ENCODE data around the gene PLEKHG4B. TPM values are rescaled to one million over a fixed set of nuclear protein-coding genes. Genes with fewer than 3 reads are reported as not detected.

Gene PLEKHG4B
- total RNA-seq, 1 experiment from 2014 or later: 0.02 TPM

- TF ChIP-seq RAD21 (IDR thresholded peaks at IDR 0.05; ENCODE audit: low read depth) (peak; percentile 71), SIN3A (IDR thresholded peaks at IDR 0.05; ENCODE audit: low read depth) (no peak)
- TF ChIP-seq, protein P1, sequence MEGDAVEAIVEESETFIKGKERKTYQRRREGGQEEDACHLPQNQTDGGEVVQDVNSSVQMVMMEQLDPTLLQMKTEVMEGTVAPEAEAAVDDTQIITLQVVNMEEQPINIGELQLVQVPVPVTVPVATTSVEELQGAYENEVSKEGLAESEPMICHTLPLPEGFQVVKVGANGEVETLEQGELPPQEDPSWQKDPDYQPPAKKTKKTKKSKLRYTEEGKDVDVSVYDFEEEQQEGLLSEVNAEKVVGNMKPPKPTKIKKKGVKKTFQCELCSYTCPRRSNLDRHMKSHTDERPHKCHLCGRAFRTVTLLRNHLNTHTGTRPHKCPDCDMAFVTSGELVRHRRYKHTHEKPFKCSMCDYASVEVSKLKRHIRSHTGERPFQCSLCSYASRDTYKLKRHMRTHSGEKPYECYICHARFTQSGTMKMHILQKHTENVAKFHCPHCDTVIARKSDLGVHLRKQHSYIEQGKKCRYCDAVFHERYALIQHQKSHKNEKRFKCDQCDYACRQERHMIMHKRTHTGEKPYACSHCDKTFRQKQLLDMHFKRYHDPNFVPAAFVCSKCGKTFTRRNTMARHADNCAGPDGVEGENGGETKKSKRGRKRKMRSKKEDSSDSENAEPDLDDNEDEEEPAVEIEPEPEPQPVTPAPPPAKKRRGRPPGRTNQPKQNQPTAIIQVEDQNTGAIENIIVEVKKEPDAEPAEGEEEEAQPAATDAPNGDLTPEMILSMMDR (IDR thresholded peaks at IDR 0.05 in 2 of 3, conservative IDR thresholded peaks at IDR 0.05 in 1 of 3; ENCODE audit: borderline replicate concordance in 1 of 3, insufficient read depth in 1 of 3, low read depth in 2 of 3, low read length in 2 of 3): peak; percentile 68 to 95 (median 76)
- Histone ChIP-seq H3K79me2 (ENCODE audit: insufficient read depth, low read length) (no peaks in the 10 kb centered on the region), H3K4me2 (ENCODE audit: low read length) (peak overlapping the region; percentile 52), H3K9me2 (ENCODE audit: insufficient read depth) (no peaks in the 10 kb centered on the region), H3K9me3 (ENCODE audit: control insufficient read depth in 1 of 2, insufficient read depth in 1 of 2, low read depth in 1 of 2, low read length in 2 of 2) (no peaks in the 10 kb centered on the region), H3K27ac (ENCODE audit: low read depth, low read length) (no peak overlapping the region; the same call in 1 of the 2 replicates), H4K20me1 (ENCODE audit: insufficient read depth) (no peaks in the 10 kb centered on the region), H3K9ac (ENCODE audit: low read length) (no peak overlapping the region), H3K36me3 (ENCODE audit: control insufficient read depth in 1 of 2, insufficient read depth in 2 of 2, low read length in 2 of 2) (no peaks in the 10 kb centered on the region), H3K4me1 (ENCODE audit: control insufficient read depth in 1 of 2, insufficient read depth in 2 of 2, low read length in 2 of 2) (peaks cover 5 to 10% of the 10 kb centered on the region in 2 experiments), H3K27me3 (ENCODE audit: insufficient read depth, low read length) (no peaks in the 10 kb centered on the region), H3K4me3 (replicated peaks in 1 of 2; ENCODE audit: low read depth in 1 of 2, low read length in 2 of 2) (no peak overlapping the region), H2AFZ (ENCODE audit: low read depth, low read length, poor library complexity, severe bottlenecking) (no peak overlapping the region)
- POLR2A ChIA-PET: interaction anchor here (0.7 to 1.1 kb wide), 2 partner anchors 29 to 142 kb away, joined by 3 read pairs; partner anchors contain the start of genes CCDC127 and SDHA
- DNase-seq (ENCODE audit: low read depth, low spot score) (peak; percentile 59), ATAC-seq (peak; percentile 98)
- BruUV-seq (replicated peaks): no TSS peak
- intact Hi-C loops (cut with micrococcal nuclease): no loop called here
- RAD21 ChIA-PET (ENCODE audit: low non-redundant PET in 1 of 2, low total read pairs in 2 of 2, uncharacterized antibody in 2 of 2, unreplicated experiment in 2 of 2): interaction anchor here (0.6 to 1.1 kb wide), 3 partner anchors 70 to 109 kb away, joined by 3 to 4 read pairs (median 3); partner anchors contain the start of gene PDCD6 (in 1 of the 2)
- CTCF ChIA-PET: interaction anchor here (0.7 to 1.3 kb wide), 10 partner anchors 8 to 242 kb away, joined by 3 to 6 read pairs (median 4); partner anchors contain the start of genes CCDC127, PDCD6 and SDHA
These were observed 96.8 kb downstream of the PLEKHG4B start for GRCh38 chr5:188488-189481.

- ChIA-PET RAD21 (ENCODE audit: low non-redundant PET in 1 of 2, low total read pairs in 2 of 2, uncharacterized antibody in 2 of 2, unreplicated experiment in 2 of 2) (no interaction called here), POLR2A (no interaction called here), CTCF (no interaction called here)
- H3K4me3 ChIP-seq (replicated peaks in 1 of 2; ENCODE audit: low read depth in 1 of 2, low read length in 2 of 2): no peak overlapping the region
- H3K79me2 ChIP-seq (ENCODE audit: insufficient read depth, low read length): no peaks in the 10 kb centered on the region
- no peak for ATAC-seq
- BruUV-seq (replicated peaks): no TSS peak
- H3K4me1 ChIP-seq (ENCODE audit: control insufficient read depth in 1 of 2, insufficient read depth in 2 of 2, low read length in 2 of 2): peaks cover 5 to 10% of the 10 kb centered on the region in 2 experiments
- no peaks in the 10 kb centered on the region for H4K20me1 ChIP-seq (ENCODE audit: insufficient read depth)
- no peak overlapping the region for H3K4me2 ChIP-seq (ENCODE audit: low read length)
- DNase-seq (ENCODE audit: low read depth, low spot score): no peak
- H3K9me3 ChIP-seq (ENCODE audit: control insufficient read depth in 1 of 2, insufficient read depth in 1 of 2, low read depth in 1 of 2, low read length in 2 of 2): no peaks in the 10 kb centered on the region
- no peaks in the 10 kb centered on the region for H3K9me2 ChIP-seq (ENCODE audit: insufficient read depth)
- H2AFZ ChIP-seq (ENCODE audit: low read depth, low read length, poor library complexity, severe bottlenecking): no peak overlapping the region
- no peaks in the 10 kb centered on the region for H3K36me3 ChIP-seq (ENCODE audit: control insufficient read depth in 1 of 2, insufficient read depth in 2 of 2, low read length in 2 of 2)
- no peak overlapping the region for H3K9ac ChIP-seq (ENCODE audit: low read length)
- no peak overlapping the region; the same call in 1 of the 2 replicates for H3K27ac ChIP-seq (ENCODE audit: low read depth, low read length)
- H3K27me3 ChIP-seq (ENCODE audit: insufficient read depth, low read length): no peaks in the 10 kb centered on the region
- intact Hi-C loops (cut with micrococcal nuclease): no loop called here
- TF ChIP-seq, protein P2, sequence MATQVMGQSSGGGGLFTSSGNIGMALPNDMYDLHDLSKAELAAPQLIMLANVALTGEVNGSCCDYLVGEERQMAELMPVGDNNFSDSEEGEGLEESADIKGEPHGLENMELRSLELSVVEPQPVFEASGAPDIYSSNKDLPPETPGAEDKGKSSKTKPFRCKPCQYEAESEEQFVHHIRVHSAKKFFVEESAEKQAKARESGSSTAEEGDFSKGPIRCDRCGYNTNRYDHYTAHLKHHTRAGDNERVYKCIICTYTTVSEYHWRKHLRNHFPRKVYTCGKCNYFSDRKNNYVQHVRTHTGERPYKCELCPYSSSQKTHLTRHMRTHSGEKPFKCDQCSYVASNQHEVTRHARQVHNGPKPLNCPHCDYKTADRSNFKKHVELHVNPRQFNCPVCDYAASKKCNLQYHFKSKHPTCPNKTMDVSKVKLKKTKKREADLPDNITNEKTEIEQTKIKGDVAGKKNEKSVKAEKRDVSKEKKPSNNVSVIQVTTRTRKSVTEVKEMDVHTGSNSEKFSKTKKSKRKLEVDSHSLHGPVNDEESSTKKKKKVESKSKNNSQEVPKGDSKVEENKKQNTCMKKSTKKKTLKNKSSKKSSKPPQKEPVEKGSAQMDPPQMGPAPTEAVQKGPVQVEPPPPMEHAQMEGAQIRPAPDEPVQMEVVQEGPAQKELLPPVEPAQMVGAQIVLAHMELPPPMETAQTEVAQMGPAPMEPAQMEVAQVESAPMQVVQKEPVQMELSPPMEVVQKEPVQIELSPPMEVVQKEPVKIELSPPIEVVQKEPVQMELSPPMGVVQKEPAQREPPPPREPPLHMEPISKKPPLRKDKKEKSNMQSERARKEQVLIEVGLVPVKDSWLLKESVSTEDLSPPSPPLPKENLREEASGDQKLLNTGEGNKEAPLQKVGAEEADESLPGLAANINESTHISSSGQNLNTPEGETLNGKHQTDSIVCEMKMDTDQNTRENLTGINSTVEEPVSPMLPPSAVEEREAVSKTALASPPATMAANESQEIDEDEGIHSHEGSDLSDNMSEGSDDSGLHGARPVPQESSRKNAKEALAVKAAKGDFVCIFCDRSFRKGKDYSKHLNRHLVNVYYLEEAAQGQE (IDR thresholded peaks at IDR 0.05; ENCODE audit: low read depth): no peak
- TF ChIP-seq, protein P3, sequence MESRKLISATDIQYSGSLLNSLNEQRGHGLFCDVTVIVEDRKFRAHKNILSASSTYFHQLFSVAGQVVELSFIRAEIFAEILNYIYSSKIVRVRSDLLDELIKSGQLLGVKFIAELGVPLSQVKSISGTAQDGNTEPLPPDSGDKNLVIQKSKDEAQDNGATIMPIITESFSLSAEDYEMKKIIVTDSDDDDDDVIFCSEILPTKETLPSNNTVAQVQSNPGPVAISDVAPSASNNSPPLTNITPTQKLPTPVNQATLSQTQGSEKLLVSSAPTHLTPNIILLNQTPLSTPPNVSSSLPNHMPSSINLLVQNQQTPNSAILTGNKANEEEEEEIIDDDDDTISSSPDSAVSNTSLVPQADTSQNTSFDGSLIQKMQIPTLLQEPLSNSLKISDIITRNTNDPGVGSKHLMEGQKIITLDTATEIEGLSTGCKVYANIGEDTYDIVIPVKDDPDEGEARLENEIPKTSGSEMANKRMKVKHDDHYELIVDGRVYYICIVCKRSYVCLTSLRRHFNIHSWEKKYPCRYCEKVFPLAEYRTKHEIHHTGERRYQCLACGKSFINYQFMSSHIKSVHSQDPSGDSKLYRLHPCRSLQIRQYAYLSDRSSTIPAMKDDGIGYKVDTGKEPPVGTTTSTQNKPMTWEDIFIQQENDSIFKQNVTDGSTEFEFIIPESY (IDR thresholded peaks at IDR 0.05; ENCODE audit: extremely low read depth, insufficient replicate concordance, low read length): no peak
- TF ChIP-seq ZNF274 (IDR thresholded peaks at IDR 0.05; ENCODE audit: low read depth, low read length) (no peak), JUND (IDR thresholded peaks at IDR 0.05) (no peak)
- TF ChIP-seq, protein P4, sequence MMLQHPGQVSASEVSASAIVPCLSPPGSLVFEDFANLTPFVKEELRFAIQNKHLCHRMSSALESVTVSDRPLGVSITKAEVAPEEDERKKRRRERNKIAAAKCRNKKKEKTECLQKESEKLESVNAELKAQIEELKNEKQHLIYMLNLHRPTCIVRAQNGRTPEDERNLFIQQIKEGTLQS (IDR thresholded peaks at IDR 0.05): no peak
These were observed 97.5 kb downstream of the PLEKHG4B start for GRCh38 chr5:189486-189885.

All from HCT116 (cell line).